Stimulated activated CD4-positive, alpha-beta T cell treated with anti-CD3 and anti-CD28 coated beads, Interleukin-2, amount 100 ng/mL, for 24 hours (primary cell): ENCODE results near the gene SPSB4.
"Not testable (repeated sequence)": the region's sequence is repeated elsewhere in the genome, so short reads cannot be mapped to it uniquely, and the experiment has no call there.

ENCODE experiments used
- DNase-seq, 2 donors: peaks; one replicate each; pipeline ENCODE4 v3.0.0-alpha.2; 2020

SPSB4 gene

GRCh38 chr3:141096981-141097380 is 45.8 kb downstream of the SPSB4 start:
- DNase-seq = no peak

- DNase-seq = no peak
Measured at GRCh38 chr3:141100112-141100511, 49.0 kb downstream of the SPSB4 start.

GRCh38 chr3:141100531-141101320 is 49.6 kb downstream of the SPSB4 start:
- DNase-seq = no peak

GRCh38 chr3:141102372-141102771 is 51.2 kb downstream of the SPSB4 start:
- no peak for DNase-seq

GRCh38 chr3:141103067-141103466 is 51.9 kb downstream of the SPSB4 start:
- DNase-seq = no peak

GRCh38 chr3:141103503-141103902 is 52.4 kb downstream of the SPSB4 start:
- no peak for DNase-seq

GRCh38 chr3:141104151-141104821 is 53.1 kb downstream of the SPSB4 start:
- no peak for DNase-seq

- DNase-seq = peak; percentile 63 to 65
Measured at GRCh38 chr3:141105828-141106628, 54.9 kb downstream of the SPSB4 start.

GRCh38 chr3:141106842-141107241 is 55.7 kb downstream of the SPSB4 start:
- DNase-seq = no peak

GRCh38 chr3:141108039-141108438 is 56.9 kb downstream of the SPSB4 start:
- DNase-seq = no peak

- DNase-seq = no peak
Measured at GRCh38 chr3:141109751-141110150, 58.6 kb downstream of the SPSB4 start.

GRCh38 chr3:141110322-141110721 is 59.2 kb downstream of the SPSB4 start:
- no peak for DNase-seq

- DNase-seq = no peak
Measured at GRCh38 chr3:141111364-141112155, 60.4 kb downstream of the SPSB4 start.

- no peak for DNase-seq
Measured at GRCh38 chr3:141112686-141113297, 61.6 kb downstream of the SPSB4 start.

GRCh38 chr3:141113680-141114079 is 62.5 kb downstream of the SPSB4 start:
- not testable (repeated sequence) for DNase-seq

- no peak for DNase-seq
Measured at GRCh38 chr3:141114179-141114745, 63.1 kb downstream of the SPSB4 start.

- DNase-seq = no peak
Measured at GRCh38 chr3:141114816-141115460, 63.8 kb downstream of the SPSB4 start.

GRCh38 chr3:141115789-141116541 is 64.8 kb downstream of the SPSB4 start:
- no peak for DNase-seq

GRCh38 chr3:141116721-141117120 is 65.6 kb downstream of the SPSB4 start:
- DNase-seq = no peak

GRCh38 chr3:141117982-141118381 is 66.8 kb downstream of the SPSB4 start:
- not testable (repeated sequence) for DNase-seq
